RKO (cell line): Measurements from ENCODE around the gene EIF4G2.

Experiments
- DNase-seq: peaks from one replicate; pipeline ENCODE4 v3.0.0-alpha.2; 2016; ENCODE audit warnings: low spot score

Gene EIF4G2

DNA sequence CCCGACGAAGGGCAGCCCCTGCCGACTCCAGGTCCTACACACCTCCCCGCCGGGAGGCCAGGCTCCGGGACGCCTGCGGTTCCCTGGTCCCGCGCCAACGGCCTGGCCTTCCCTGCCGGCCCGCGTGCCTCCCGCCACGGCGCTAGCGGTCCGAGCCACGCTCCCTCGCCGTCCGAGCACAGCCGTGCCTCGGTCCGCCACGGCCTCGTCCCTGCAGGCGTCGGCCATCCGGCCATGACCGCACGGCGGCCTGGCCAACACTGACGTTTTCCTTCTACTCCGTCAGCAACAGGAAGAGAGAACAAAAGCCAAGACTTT, 532 bp downstream of the EIF4G2 start:
- no peak for DNase-seq

DNA sequence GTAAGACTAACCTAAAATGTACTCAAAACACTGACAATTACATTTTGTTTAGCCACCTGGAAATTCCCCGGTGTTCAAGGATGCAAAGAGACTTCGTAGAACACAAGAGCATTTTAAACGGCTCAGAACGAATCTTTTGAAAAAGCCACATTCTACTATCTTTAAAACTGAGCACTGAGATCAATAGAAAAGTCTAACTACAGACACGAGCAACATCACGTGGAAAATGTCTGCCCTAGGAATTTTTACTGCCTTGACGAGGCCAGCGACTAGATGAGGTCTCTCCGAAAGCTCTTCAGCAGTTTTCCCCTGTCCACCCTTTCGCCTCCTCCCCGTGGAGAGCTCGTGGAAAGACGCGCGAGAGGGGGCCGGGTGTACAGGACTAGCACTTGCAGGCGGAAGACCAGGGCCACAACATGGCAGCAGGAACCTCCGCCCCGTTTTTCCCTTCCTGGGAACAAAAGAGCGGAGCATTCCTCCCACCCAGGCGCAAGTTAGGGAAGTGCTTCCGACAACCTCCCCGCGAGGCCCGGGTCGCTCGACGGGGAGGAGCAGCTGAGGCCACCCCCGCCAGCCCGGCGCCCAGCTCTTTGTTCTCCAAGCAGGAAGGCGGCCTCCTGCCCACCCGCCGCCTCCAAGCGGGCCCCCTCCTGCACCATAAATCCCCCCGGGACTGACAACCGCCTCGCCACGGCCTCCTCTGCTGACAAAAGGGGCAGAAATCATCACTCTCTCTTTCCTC, 1.1 kb downstream of the EIF4G2 start:
- DNase-seq: peak; percentile 48

DNA sequence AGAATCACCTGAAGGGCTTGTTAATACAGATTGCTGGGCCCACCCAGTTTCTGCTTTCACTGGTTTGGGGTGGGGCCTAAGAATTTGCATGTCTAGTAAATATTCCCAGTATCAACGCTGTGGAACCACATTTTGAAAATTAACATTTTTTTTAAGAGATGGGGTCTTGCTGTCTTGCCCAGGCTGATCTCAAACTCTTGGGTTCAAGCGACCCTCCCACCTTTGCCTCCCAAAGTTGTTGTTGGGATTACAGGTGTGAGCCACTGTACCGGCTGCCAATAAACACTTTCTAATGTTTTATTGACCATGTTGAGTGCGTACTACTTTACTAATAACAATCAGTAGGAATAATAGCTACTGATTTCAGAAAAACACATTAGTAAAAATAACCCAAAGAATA, 2.5 kb downstream of the EIF4G2 start:
- no peak for DNase-seq

DNA sequence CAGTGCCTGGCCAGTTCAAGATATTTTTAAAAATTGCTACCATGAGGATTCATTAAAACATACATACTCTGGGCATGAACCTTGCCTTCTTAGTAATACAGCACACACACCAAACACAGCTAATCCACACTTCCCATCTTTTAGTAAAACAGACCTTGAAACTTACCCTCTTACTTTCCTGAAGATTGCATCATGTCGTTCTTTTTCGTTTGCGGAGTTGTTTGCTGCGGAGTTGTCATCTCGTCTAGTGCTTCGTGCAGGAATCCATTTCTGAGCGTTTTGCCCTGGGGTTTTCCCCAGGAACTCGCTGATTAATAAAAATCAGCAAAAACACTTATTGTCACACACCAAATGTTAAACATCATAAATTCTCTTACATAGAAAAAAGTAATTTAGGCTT, 3.0 kb downstream of the EIF4G2 start:
- DNase-seq: no peak

GRCh38 chr11:10803676-10804075, 5.0 kb downstream of the EIF4G2 start:
- peak; percentile 49 for DNase-seq

DNA sequence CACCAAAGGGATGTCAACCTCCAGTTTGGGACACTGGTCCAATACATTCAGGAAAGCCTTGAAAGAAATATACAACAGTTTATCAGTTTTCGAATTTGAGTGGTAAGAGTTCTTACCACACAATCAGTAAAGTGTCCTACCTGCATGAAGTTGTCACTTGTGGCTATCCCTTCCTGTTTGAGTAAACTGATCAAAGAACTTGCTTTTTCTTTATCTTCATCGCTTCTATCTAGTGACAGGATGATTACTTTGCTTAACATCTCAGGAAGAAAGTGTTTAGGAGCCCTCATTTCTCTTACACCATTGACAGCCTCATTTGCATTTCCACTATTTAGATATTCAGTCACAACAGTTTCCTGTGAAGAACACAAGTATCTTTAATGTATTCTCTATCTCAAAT, 8.4 kb downstream of the EIF4G2 start:
- DNase-seq: no peak

DNA sequence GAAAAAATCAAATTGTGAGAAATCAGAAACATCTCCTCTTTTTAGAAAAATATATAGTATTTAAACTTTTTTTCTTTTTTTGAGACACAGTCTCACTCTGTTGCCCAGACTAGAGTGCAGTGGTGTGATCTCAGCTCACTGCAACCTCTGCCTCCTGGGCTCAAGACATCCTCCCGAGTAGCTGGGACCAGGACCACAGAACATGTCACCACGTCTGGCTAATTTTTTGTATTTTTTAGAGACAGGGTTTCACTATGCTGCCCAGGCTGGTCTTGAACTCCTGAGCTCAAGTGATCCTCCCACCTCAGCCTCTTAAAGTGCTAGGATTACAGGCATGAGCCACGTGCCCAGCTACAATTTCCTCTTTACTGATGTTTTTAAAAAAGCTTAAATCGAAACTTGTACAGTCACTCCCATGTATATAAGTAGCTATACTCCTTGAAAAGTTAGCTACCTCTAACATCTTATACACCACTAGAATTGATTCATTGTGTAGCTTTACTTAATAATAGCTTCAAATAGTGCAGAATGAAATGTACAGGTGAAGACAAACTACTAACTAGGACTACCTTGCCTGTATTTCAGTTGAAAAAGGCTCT, 10.3 kb downstream of the EIF4G2 start:
- DNase-seq: no peak

DNA sequence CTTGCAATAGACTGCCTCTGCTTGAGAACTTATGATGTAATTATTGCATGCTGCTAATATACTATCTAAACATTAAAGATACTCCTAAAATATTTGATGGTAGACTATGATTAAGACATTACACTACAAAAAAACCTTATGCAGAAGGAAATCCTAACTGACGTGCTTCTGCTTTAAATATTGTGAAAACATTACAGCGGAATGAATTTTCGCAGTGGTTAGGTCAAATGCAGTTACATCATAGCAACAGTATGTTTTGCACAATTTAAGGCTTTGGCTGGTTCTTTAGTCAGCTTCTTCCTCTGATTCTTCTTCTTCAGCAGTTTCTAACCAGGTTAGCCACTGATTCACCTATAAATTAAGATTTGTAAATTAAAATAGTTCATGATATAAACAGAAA, 11.2 kb downstream of the EIF4G2 start:
- no peak for DNase-seq

DNA sequence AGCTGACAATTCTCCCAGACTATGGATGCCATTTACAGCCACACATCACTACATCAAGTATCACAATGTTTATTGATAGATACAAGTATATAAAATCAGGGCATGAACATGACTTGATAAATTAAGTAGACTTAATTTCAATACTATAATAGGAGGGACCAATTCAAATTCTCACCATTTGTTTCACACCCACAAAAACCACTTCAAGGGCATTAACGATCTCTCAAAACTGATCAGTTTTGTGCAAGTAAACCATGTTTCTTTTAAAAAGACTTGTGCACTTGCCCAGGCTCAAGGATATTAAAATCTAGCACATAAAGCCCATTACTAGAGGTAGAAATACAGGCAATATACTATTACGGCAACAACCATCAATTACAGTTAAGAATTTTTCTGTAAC, 11.7 kb downstream of the EIF4G2 start:
- no peak for DNase-seq

DNA sequence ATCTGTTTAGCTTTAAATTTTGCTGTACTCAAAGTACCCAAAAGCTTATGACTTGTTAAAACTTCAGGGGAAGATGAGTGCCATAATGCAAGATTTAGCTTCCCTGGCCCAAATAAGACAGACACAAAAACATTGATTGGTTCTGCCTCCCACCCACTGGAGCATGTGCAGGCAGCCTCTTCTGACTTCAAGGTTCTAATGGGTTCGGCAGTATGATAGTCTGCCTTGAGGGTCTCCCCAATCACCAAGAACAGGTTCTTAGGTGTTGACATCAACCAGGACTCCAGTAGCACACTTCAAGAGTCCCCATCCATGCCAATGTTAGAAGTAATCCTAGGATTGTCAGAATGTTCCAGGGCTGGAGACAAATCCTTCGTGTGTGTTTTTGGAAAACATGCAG, 12.5 kb downstream of the EIF4G2 start:
- no peak for DNase-seq

DNA sequence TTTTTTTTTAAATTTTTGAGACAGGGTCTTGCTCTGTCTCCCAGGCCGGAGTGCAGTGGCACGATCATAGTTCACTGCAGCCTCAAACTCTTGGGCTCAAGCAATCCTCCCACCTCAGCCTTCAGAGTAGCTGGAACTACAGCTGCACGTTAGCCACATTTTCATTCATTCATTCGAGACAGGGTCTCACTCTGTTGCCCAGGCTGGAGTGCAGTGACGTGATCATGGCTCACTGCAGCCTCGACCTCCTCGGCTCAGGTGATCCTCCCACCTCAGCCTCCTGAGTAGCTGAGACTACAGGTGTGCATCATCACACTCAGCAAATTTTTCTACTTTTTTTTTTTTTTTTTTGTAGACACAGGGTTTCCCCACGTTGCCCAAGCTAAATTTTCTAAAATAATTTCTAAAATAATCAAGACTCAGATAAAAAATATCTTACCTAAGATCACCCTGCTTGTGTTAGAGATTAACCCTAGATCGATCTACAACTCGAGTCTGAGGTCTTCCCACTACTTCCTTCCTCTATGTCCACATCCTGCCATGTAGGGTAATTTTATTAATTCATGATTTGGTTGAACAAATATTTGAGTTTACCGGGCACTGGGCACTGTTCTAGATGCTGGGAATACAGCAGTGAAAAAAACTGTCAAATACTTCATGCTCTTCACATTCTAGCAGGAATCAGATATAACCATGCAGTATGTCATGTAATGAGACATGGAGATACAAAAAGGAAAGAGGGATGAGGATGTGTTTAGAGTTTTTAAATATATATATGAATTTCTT, 15.1 kb downstream of the EIF4G2 start:
- no peak for DNase-seq

DNA sequence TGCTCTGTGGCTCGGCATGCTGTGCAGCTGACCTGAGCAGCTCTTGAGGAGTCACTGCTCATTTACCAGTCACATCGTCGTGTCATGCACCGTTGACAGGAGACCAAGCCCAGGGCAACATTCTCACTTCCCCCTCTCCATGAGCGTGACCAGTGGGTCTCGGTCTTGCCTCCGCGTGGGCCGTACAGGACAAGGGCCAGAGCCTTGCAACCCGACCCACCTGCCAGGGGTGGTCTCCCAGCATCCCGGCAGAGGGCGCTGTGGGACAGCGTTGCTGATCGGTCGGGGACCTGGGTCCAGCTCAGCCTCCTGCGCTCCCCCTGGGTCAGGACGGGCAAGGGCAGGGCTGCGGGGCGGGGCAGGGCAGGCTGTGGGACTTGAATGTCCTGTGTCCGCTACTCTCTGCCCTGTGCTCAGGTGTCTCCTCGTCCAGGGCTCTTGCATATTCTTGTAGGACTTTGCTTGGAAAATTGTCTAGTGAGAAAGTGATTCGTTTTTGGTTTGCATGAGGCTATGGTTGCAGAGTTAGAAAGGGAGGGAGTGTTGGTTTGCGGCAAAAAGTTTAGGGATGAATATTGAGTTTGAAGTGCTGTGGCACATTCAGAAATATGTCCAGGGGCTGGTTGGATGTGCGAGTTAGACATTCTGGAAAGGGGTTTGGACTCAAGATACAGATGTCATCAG, 16.2 kb downstream of the EIF4G2 start:
- DNase-seq: peak; percentile 80

- no peak for DNase-seq
Measured at GRCh38 chr11:10786451-10786850, 22.3 kb downstream of the EIF4G2 start.

DNA sequence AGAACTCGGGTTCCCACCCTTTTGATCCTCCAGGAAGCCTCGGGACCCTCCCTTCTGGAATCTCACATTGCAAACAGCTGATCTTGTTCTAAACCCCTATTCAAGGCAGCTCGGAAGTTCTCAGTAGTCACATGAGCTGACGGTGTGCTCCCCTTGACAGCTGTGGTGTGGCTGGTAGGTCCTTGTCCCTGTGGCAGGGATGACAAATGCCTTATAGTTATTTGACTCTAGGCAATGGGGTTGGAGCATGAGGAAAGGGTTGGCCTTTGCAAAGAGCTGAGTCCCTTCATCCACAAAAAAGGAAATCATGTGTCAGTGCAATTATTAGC, 23.6 kb downstream of the EIF4G2 start:
- DNase-seq: no peak

DNA sequence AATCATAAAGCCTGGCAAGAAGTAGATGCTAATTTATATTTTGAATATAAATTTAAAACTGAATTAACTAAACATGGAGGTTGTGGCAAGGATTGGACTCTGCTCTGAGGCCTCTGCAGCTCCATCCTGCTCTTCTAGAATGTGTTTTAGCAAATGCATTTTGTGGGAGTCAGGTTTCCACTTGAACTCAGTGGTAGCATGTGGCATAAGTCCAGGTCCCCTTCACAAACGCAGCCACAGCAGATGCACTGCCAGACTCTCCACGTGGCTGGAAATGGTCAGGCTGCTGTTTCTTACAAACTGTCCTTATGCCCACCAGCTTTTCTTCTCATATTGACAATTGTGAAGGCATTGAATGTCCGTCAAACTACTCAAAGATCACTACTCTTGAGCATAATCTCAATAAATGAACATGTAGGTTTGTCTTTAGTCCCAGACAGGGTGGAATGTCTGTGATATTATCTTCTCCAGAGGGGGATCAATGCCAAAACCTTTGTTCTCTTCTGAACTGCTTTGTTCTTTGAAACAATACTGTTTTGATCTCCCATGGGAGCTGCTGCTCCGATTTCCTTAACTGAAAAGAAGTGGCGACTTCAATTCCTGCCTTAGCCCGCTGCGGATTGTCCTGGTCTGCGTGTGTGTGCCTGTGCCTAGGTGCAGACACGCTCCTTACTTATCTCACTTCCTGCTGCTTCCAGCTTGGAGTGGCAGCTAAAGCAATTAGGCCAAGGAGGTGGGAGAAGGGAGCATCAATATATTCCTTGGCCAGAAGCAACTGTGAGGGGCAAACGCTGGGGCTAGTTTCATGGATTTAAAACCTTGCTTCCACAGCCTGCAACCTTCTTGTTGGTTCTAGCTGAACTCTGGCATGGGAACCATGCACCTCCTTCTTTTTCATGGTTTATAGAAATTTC, 24.2 kb downstream of the EIF4G2 start:
- DNase-seq: no peak

DNA sequence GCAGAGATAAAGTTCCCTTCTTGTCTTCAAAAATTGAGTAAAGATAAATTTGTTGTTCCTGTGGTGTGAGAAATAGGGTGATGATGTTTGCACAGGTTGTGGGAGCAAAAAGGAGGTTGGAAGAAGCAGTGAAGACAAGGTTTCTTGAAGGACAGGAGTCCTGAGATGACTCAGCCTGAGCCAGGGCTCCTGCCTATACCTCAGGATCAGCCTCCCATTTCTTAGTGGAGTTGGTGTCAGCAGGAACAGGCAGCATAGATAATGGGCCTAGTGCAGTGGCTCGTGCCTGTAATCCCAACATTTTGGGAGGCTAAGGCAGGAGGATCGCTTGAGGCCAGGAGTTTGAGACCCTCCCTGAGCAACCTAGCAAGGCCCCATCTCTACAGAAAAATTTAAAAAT, 28.7 kb downstream of the EIF4G2 start:
- DNase-seq: no peak

DNA sequence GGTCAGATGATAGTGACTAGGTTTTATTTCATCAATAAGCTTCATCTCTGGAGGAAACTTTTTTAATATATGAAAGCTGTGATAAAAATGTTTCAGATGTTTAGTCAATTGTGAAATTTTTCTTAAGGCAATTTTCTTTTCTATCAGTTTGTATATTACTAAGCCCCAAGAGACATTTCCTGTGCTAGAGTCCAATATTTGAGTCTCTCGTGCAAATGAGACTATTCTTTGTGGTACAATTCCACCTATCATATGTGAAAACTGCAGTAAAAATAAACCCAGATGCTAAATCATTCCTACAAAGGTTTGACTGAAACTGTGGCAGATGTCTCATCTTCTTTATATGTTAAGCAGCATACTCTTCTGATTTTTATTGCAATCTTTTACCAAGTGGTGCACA, 29.6 kb downstream of the EIF4G2 start:
- no peak for DNase-seq

- no peak for DNase-seq
Measured at GRCh38 chr11:10778217-10778970, 30.3 kb downstream of the EIF4G2 start.

- DNase-seq: no peak
Measured at GRCh38 chr11:10777806-10778205, 30.9 kb downstream of the EIF4G2 start.

- DNase-seq: no peak
Measured at GRCh38 chr11:10777393-10777793, 31.3 kb downstream of the EIF4G2 start.

- no peak for DNase-seq
Measured at GRCh38 chr11:10774811-10775210, 33.9 kb downstream of the EIF4G2 start.
